PC-9 (cell line): ENCODE data around the gene NELL1. TPM values are rescaled to one million over a fixed set of nuclear protein-coding genes. Genes with fewer than 3 reads are reported as not detected.

Experiments
- BruUV-seq: library from RNA; stranded (reverse); fragments of 400-500 nt; replicated peaks from 2 replicates; lab custom pipeline; 2021; lab: Mats Ljungman, UMichigan
- CTCF ChIA-PET: fragments of 300-600 bp; sonication (Branson Sonifier 250); formaldehyde crosslinking; loops from one replicate; lab custom pipeline; 2022; ENCODE audit warnings: antibody characterized with exemption; lab: Charles Lee
- POLR2A ChIA-PET: fragments of 300-600 bp; sonication (Branson Sonifier 250); formaldehyde crosslinking; loops from one replicate; lab custom pipeline; 2022; ENCODE audit warnings: antibody characterized with exemption; ENCODE audit not compliant: unreplicated experiment; lab: Charles Lee
- DNase-seq, 2 experiments: peaks; one replicate each; pipeline versions ENCODE4 v3.0.0 to v3.0.0-alpha.2; 2015 to 2022; ENCODE audit warnings: mixed read lengths in 1 of 2
- H2AFZ ChIP-seq: fragments of 200-600 bp; sonication (generic); 2 replicates; pipeline ENCODE4 v1.8.1; 2017; ENCODE audit warnings: antibody characterized with exemption
- H3F3A ChIP-seq: fragments of 200-600 bp; sonication (generic); 2 replicates; pipeline ENCODE4 v1.8.1; 2017; ENCODE audit warnings: antibody characterized with exemption, mild to moderate bottlenecking, low read depth; ENCODE audit not compliant: insufficient read depth
- H3K27ac ChIP-seq: fragments of 200-600 bp; sonication (generic); 2 replicates; pipeline ENCODE4 v1.6.1; 2016; ENCODE audit warnings: mixed run types
- H3K27me3 ChIP-seq: fragments of 200-600 bp; sonication (generic); 2 replicates; pipeline ENCODE4 v1.6.1; 2016; ENCODE audit warnings: low read depth, mixed run types; ENCODE audit not compliant: insufficient read depth
- H3K36me3 ChIP-seq: fragments of 200-600 bp; sonication (generic); 2 replicates; pipeline ENCODE4 v1.6.1; 2016; ENCODE audit warnings: low read depth, mixed run types
- H3K4me1 ChIP-seq: fragments of 200-600 bp; sonication (generic); replicated peaks from 2 replicates; pipeline ENCODE4 v1.6.1; 2016; ENCODE audit warnings: mixed run types; ENCODE audit not compliant: insufficient read depth
- H3K4me2 ChIP-seq: fragments of 200-600 bp; sonication (generic); 2 replicates; pipeline ENCODE4 v1.6.1; 2017; ENCODE audit warnings: mixed run types
- H3K4me3 ChIP-seq: fragments of 200-600 bp; sonication (generic); 2 replicates; pipeline ENCODE4 v1.6.1; 2016; ENCODE audit warnings: mixed run types
- H3K79me2 ChIP-seq: fragments of 200-600 bp; sonication (generic); 2 replicates; pipeline ENCODE4 v1.6.1; 2017; ENCODE audit warnings: low read depth, mixed run types
- H3K9me2 ChIP-seq: fragments of 200-600 bp; sonication (generic); 2 replicates; pipeline ENCODE4 v1.8.1; 2017; ENCODE audit warnings: mild to moderate bottlenecking; ENCODE audit not compliant: insufficient read depth
- H3K9me3 ChIP-seq: fragments of 200-600 bp; sonication (generic); 2 replicates; pipeline ENCODE4 v1.8.1; 2016; ENCODE audit warnings: low read depth; ENCODE audit not compliant: insufficient read depth
- H4K20me1 ChIP-seq: fragments of 200-600 bp; sonication (generic); 2 replicates; pipeline ENCODE4 v1.8.1; 2017; ENCODE audit not compliant: insufficient read depth
- CTCF ChIP-seq: fragments of 200-600 bp; sonication (generic); conservative IDR thresholded peaks from 2 replicates; pipeline ENCODE4 v1.6.1; 2017; ENCODE audit warnings: mixed run types, antibody characterized with exemption, mild to moderate bottlenecking, moderate library complexity
- EZH2 ChIP-seq: fragments of 200-600 bp; sonication (generic); IDR thresholded peaks from 2 replicates; pipeline ENCODE4 v1.8.0; 2017; ENCODE audit warnings: antibody characterized with exemption, low read depth
- intact Hi-C: fragments of 100-400 bp; cut with micrococcal nuclease; formaldehyde crosslinking; loops from one replicate; pipeline ENCODE4 v1.10.0; 2022; ENCODE audit not compliant: unreplicated experiment
- total RNA-seq: library from RNA; stranded (reverse); gene quantifications from 2 replicates; pipeline ENCODE4 v1.2.3, GENCODE V29; 2021

The NELL1 gene
- total RNA-seq, 1 experiment from 2014 or later: not detected

- no peaks in the 10 kb centered on the region for H3K79me2 ChIP-seq
- H4K20me1 ChIP-seq: no peaks in the 10 kb centered on the region; the same call in 1 of the 2 replicates
- H3K9me3 ChIP-seq: no peaks in the 10 kb centered on the region
- H3K4me2 ChIP-seq: no peak overlapping the region
- TF ChIP-seq CTCF: no peak
- TF ChIP-seq EZH2: no peak
- no peak overlapping the region for H3K27ac ChIP-seq
- H3K27me3 ChIP-seq: 0 out of 2 replicates have a peak, but pooled peaks cover 4% of the 10 kb centered on the region
- no peak overlapping the region for H2AFZ ChIP-seq
- ChIA-PET CTCF (no interaction called here), POLR2A (no interaction called here)
- H3F3A ChIP-seq: no peaks in the 10 kb centered on the region
- intact Hi-C loops: no loop called here
- H3K9me2 ChIP-seq: no peaks in the 10 kb centered on the region
- no peak for DNase-seq
- H3K36me3 ChIP-seq: no peaks in the 10 kb centered on the region
- no peaks in the 10 kb centered on the region for H3K4me1 ChIP-seq
- H3K4me3 ChIP-seq: no peak overlapping the region
- BruUV-seq: no TSS peak
Observed at GRCh38 chr11:21321072-21321471, 651.7 kb downstream of the NELL1 start.

- no peak for DNase-seq
- no peak overlapping the region for H3K27ac ChIP-seq
- ChIA-PET CTCF (no interaction called here), POLR2A (no interaction called here)
- no peaks in the 10 kb centered on the region for H3F3A ChIP-seq
- no peaks in the 10 kb centered on the region for H3K9me2 ChIP-seq
- H3K36me3 ChIP-seq: no peaks in the 10 kb centered on the region
- intact Hi-C loops: no loop called here
- H3K4me3 ChIP-seq: no peak overlapping the region
- H3K27me3 ChIP-seq: 0 out of 2 replicates have a peak, but pooled peaks cover 4% of the 10 kb centered on the region
- H3K4me1 ChIP-seq: no peaks in the 10 kb centered on the region
- H2AFZ ChIP-seq: no peak overlapping the region
- no peak overlapping the region for H3K4me2 ChIP-seq
- TF ChIP-seq CTCF: no peak
- TF ChIP-seq EZH2: no peak
- H3K79me2 ChIP-seq: no peaks in the 10 kb centered on the region
- no peaks in the 10 kb centered on the region; the same call in 1 of the 2 replicates for H4K20me1 ChIP-seq
- BruUV-seq: no TSS peak
- H3K9me3 ChIP-seq: no peaks in the 10 kb centered on the region
Observed at GRCh38 chr11:21321530-21321929, 652.1 kb downstream of the NELL1 start.

GRCh38 chr11:21323617-21324016 is 654.2 kb downstream of the NELL1 start:
- H2AFZ ChIP-seq: no peak overlapping the region
- H3K27ac ChIP-seq: no peak overlapping the region
- H3K79me2 ChIP-seq: no peaks in the 10 kb centered on the region
- ChIA-PET POLR2A (no interaction called here), CTCF (interaction anchor here (0.6 kb wide), 1 partner anchor 59 kb away, joined by 3 read pairs; no protein-coding TSS in a partner anchor)
- intact Hi-C loops: no loop called here
- H3K4me1 ChIP-seq: no peaks in the 10 kb centered on the region
- H4K20me1 ChIP-seq: no peaks in the 10 kb centered on the region; the same call in 1 of the 2 replicates
- H3K9me2 ChIP-seq: no peaks in the 10 kb centered on the region
- no peak overlapping the region for H3K4me3 ChIP-seq
- H3K9me3 ChIP-seq: no peaks in the 10 kb centered on the region
- DNase-seq: no peak
- H3F3A ChIP-seq: no peaks in the 10 kb centered on the region
- TF ChIP-seq CTCF: no peak
- no peak for TF ChIP-seq EZH2
- no peaks in the 10 kb centered on the region for H3K27me3 ChIP-seq
- H3K36me3 ChIP-seq: no peaks in the 10 kb centered on the region
- no peak overlapping the region for H3K4me2 ChIP-seq
- no TSS peak for BruUV-seq
